Astrocyte (in vitro differentiated cells and primary cell): ENCODE results near the gene ZG16B. TPM values are rescaled to one million over a fixed set of nuclear protein-coding genes. Genes with fewer than 3 reads are reported as not detected.

Source experiments
- DNase-seq: peaks from one replicate; pipeline ENCODE4 v3.0.0-alpha.2; 2010; ENCODE audit warnings: low read depth
- FAIRE-seq: peaks from 2 replicates; lab custom pipeline; 2011; peaks lifted over from hg19 to GRCh38; lab: Jason Lieb, UNC
- H2AFZ ChIP-seq: 2 replicates; pipeline ENCODE4 v1.6.0; 2012; ENCODE audit warnings: low read depth, low read length, inconsistent platforms
- H3K27ac ChIP-seq: 2 replicates; pipeline ENCODE4 v1.5.1; 2011; ENCODE audit warnings: low read depth, low read length, inconsistent platforms
- H3K27me3 ChIP-seq: 2 replicates; pipeline ENCODE4 v1.6.0; 2011; ENCODE audit warnings: low read length, inconsistent platforms; ENCODE audit not compliant: insufficient read depth
- H3K36me3 ChIP-seq: 2 replicates; pipeline ENCODE4 v1.5.1; 2011; ENCODE audit warnings: low read length, inconsistent platforms; ENCODE audit not compliant: insufficient read depth
- H3K4me1 ChIP-seq: 2 replicates; pipeline ENCODE4 v1.5.1; 2011; ENCODE audit warnings: low read length, inconsistent platforms; ENCODE audit not compliant: insufficient read depth
- H3K4me2 ChIP-seq: 2 replicates; pipeline ENCODE4 v1.6.0; 2012; ENCODE audit warnings: low read length, inconsistent platforms
- H3K4me3 ChIP-seq: 2 replicates; pipeline ENCODE4 v1.5.1; 2011; ENCODE audit warnings: low read depth, mild to moderate bottlenecking, low read length, inconsistent platforms; ENCODE audit not compliant: insufficient read depth
- H3K79me2 ChIP-seq: 2 replicates; pipeline ENCODE4 v1.6.0; 2012; ENCODE audit warnings: mild to moderate bottlenecking, low read length, inconsistent platforms; ENCODE audit not compliant: insufficient read depth
- H3K9ac ChIP-seq: 2 replicates; pipeline ENCODE4 v1.6.0; 2012; ENCODE audit warnings: mild to moderate bottlenecking, low read length, inconsistent platforms
- H3K9me3 ChIP-seq: 2 replicates; pipeline ENCODE4 v1.5.1; 2012; ENCODE audit warnings: low read depth, mild to moderate bottlenecking, low read length, inconsistent platforms; ENCODE audit not compliant: insufficient read depth
- H4K20me1 ChIP-seq: 2 replicates; pipeline ENCODE4 v1.6.0; 2012; ENCODE audit warnings: low read length, inconsistent platforms; ENCODE audit not compliant: insufficient read depth
- H3K27ac Mint-ChIP-seq: one replicate; pipeline ENCODE4 v1.8.0; 2021; ENCODE audit warnings: mild to moderate bottlenecking, mixed read lengths; ENCODE audit not compliant: unreplicated experiment
- H3K27me3 Mint-ChIP-seq: one replicate; pipeline ENCODE4 v1.8.0; 2021; ENCODE audit warnings: low read depth, mixed read lengths; ENCODE audit not compliant: unreplicated experiment
- H3K36me3 Mint-ChIP-seq: one replicate; pipeline ENCODE4 v1.8.0; 2021; ENCODE audit warnings: low read depth, mixed read lengths; ENCODE audit not compliant: unreplicated experiment
- H3K4me1 Mint-ChIP-seq: one replicate; pipeline ENCODE4 v1.8.0; 2021; ENCODE audit warnings: low read depth, mixed read lengths; ENCODE audit not compliant: unreplicated experiment
- H3K4me3 Mint-ChIP-seq: one replicate; pipeline ENCODE4 v1.8.0; 2021; ENCODE audit warnings: mild to moderate bottlenecking, moderate library complexity, mixed read lengths; ENCODE audit not compliant: unreplicated experiment
- H3K9me3 Mint-ChIP-seq: one replicate; pipeline ENCODE4 v1.8.0; 2021; ENCODE audit warnings: mild to moderate bottlenecking, mixed read lengths; ENCODE audit not compliant: unreplicated experiment
- EZH2 ChIP-seq: IDR thresholded peaks from 2 replicates; pipeline ENCODE4 v1.6.1; 2012; ENCODE audit warnings: mild to moderate bottlenecking, low read length, inconsistent platforms; ENCODE audit not compliant: insufficient read depth
- total RNA-seq: library from RNA; stranded (reverse); gene quantifications from 2 replicates; pipeline ENCODE4 v1.2.1, GENCODE V29; 2021
- TF ChIP-seq, protein P1 (sequence below): IDR thresholded peaks from 2 replicates; pipeline ENCODE4 v1.5.1; 2011; ENCODE audit warnings: low read depth, mild to moderate bottlenecking, inconsistent platforms, low read length, moderate library complexity; ENCODE audit not compliant: insufficient read depth

Gene ZG16B
- total RNA-seq, 1 donor from 2014 or later, result not detected

DNA sequence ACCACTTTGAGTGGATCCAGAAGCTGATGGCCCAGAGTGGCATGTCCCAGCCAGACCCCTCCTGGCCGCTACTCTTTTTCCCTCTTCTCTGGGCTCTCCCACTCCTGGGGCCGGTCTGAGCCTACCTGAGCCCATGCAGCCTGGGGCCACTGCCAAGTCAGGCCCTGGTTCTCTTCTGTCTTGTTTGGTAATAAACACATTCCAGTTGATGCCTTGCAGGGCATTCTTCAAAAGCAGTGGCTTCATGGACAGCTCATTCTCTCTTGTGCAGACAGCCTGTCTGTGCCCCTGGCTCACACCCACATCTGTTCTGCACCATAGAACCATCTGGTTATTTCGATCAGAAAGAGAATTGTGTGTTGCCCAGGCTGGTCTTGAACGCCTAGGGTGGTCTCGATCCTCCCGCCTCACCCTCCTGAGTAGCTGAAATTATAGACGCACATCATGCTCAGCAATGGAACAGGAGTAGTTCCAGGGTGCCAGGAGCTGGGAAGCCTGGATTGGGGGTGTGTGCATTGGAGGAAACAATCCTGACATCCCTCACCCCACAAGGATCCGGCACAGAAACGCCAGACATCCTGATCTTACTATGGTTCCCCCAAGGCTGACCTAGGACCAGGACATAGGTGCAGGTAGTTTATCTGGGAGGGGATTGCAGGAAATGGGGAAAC is 8.5 kb upstream of the ZG16B start:
- no peaks in the 10 kb centered on the region for H4K20me1 ChIP-seq
- no peaks in the 10 kb centered on the region for H3K9me3 ChIP-seq
- H3K27ac ChIP-seq, result no peak overlapping the region
- DNase-seq (no peak), FAIRE-seq (no peak)
- no peak overlapping the region for H3K9ac ChIP-seq
- peaks cover 15% of the 10 kb centered on the region for H3K27me3 Mint-ChIP-seq
- H3K4me1 Mint-ChIP-seq, result peaks cover 9% of the 10 kb centered on the region
- H3K79me2 ChIP-seq, result no peaks in the 10 kb centered on the region
- no peak overlapping the region for H3K4me2 ChIP-seq
- no peaks in the 10 kb centered on the region for H3K4me1 ChIP-seq
- no peaks in the 10 kb centered on the region for H3K9me3 Mint-ChIP-seq
- no peak overlapping the region for H3K4me3 ChIP-seq
- no peak overlapping the region for H3K27ac Mint-ChIP-seq
- TF ChIP-seq, protein P1, sequence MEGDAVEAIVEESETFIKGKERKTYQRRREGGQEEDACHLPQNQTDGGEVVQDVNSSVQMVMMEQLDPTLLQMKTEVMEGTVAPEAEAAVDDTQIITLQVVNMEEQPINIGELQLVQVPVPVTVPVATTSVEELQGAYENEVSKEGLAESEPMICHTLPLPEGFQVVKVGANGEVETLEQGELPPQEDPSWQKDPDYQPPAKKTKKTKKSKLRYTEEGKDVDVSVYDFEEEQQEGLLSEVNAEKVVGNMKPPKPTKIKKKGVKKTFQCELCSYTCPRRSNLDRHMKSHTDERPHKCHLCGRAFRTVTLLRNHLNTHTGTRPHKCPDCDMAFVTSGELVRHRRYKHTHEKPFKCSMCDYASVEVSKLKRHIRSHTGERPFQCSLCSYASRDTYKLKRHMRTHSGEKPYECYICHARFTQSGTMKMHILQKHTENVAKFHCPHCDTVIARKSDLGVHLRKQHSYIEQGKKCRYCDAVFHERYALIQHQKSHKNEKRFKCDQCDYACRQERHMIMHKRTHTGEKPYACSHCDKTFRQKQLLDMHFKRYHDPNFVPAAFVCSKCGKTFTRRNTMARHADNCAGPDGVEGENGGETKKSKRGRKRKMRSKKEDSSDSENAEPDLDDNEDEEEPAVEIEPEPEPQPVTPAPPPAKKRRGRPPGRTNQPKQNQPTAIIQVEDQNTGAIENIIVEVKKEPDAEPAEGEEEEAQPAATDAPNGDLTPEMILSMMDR, result no peak
- no peak for TF ChIP-seq EZH2
- no peaks in the 10 kb centered on the region for H3K36me3 ChIP-seq
- H3K27me3 ChIP-seq, result peaks cover 5% of the 10 kb centered on the region
- H3K4me3 Mint-ChIP-seq, result no peak overlapping the region
- H3K36me3 Mint-ChIP-seq, result peaks cover 1% of the 10 kb centered on the region
- no peak overlapping the region for H2AFZ ChIP-seq

DNA sequence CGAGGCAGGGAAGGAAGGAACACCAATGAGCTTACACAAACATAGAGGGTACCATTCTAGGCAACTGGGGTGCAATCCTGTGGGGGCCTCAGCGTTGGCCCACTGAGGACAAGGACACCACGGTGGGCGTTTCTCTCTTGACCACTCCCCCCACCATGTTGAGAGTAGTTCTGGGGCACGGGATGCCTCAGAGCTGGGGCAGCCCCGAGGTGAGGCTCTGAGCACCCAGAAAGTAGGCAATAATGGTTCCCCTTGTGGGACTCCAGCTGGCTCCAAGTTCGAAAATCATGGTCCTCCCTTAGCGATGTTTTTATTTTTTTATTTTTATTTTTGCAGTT is 8.0 kb upstream of the ZG16B start:
- TF ChIP-seq, protein P1, result no peak
- no peak for TF ChIP-seq EZH2
- no peak overlapping the region for H3K4me2 ChIP-seq
- no peak overlapping the region for H3K4me3 ChIP-seq
- no peak for DNase-seq
- Mint-ChIP-seq H3K9me3 (no peaks in the 10 kb centered on the region), H3K4me3 (no peak overlapping the region), H3K27ac (no peak overlapping the region), H3K4me1 (peaks cover 9% of the 10 kb centered on the region), H3K36me3 (peaks cover 1% of the 10 kb centered on the region), H3K27me3 (peaks cover 15% of the 10 kb centered on the region)
- no peaks in the 10 kb centered on the region for H3K79me2 ChIP-seq
- no peak overlapping the region for H2AFZ ChIP-seq
- H3K9me3 ChIP-seq, result no peaks in the 10 kb centered on the region
- no peaks in the 10 kb centered on the region for H3K36me3 ChIP-seq
- H3K27ac ChIP-seq, result no peak overlapping the region
- no peaks in the 10 kb centered on the region for H4K20me1 ChIP-seq
- peaks cover 5% of the 10 kb centered on the region for H3K27me3 ChIP-seq
- H3K9ac ChIP-seq, result no peak overlapping the region
- H3K4me1 ChIP-seq, result no peaks in the 10 kb centered on the region
- no peak for FAIRE-seq

DNA sequence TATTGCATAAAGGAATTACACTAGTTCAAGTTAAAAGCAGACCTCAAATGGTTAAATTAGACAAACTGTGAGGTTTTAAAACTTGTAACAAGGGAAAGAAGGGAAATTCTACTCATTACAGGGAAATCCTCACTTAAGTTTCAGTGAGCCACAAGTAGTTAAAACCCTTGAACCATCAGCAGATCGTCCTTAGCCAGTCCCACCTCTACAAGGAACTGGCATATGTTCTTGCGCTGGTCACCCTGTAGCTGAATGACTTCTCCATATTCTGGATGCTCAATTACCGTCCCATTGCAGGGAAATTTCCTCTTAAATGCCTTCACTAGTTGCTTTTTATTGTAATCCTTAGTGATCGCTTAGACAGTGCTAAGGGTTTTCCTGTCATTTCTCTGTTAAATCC is 7.6 kb upstream of the ZG16B start:
- H3K27me3 Mint-ChIP-seq, result peaks cover 16% of the 10 kb centered on the region
- TF ChIP-seq, protein P1, result no peak
- TF ChIP-seq EZH2, result no peak
- H3K27ac ChIP-seq, result no peak overlapping the region
- no peaks in the 10 kb centered on the region for H3K9me3 ChIP-seq
- no peaks in the 10 kb centered on the region for H3K79me2 ChIP-seq
- H3K27me3 ChIP-seq, result peaks cover 5% of the 10 kb centered on the region
- no peak overlapping the region for H3K4me3 ChIP-seq
- H2AFZ ChIP-seq, result no peak overlapping the region
- H3K27ac Mint-ChIP-seq, result no peak overlapping the region
- H3K36me3 Mint-ChIP-seq, result peaks cover 1% of the 10 kb centered on the region
- no peaks in the 10 kb centered on the region for H4K20me1 ChIP-seq
- H3K36me3 ChIP-seq, result no peaks in the 10 kb centered on the region
- H3K9ac ChIP-seq, result no peak overlapping the region
- FAIRE-seq, result no peak
- H3K9me3 Mint-ChIP-seq, result no peaks in the 10 kb centered on the region
- H3K4me3 Mint-ChIP-seq, result no peak overlapping the region
- H3K4me1 ChIP-seq, result no peaks in the 10 kb centered on the region
- H3K4me2 ChIP-seq, result no peak overlapping the region
- peaks cover 9% of the 10 kb centered on the region for H3K4me1 Mint-ChIP-seq
- DNase-seq, result no peak
